IMR-90 (cell line): ENCODE results near the gene RGS12. TPM values are rescaled to one million over a fixed set of nuclear protein-coding genes. Genes with fewer than 3 reads are reported as not detected.

Experiments used
- ATAC-seq: fragments of 200-7000 bp; cut with Tn5 transposase; 2 replicates; pipeline ENCODE4 v1.9.1; 2020; ENCODE audit warnings: low read depth, mild to moderate bottlenecking, moderate library complexity
- BruUV-seq: library from RNA; stranded (reverse); fragments of 400-500 nt; replicated peaks from 2 replicates; lab custom pipeline; 2021; lab: Mats Ljungman, UMichigan
- CTCF ChIA-PET: fragments of 300-600 bp; formaldehyde crosslinking; extraction: SDS; loops from one replicate; lab custom pipeline; 2021; ENCODE audit warnings: antibody characterized with exemption; lab: Yijun Ruan, JAX
- POLR2A ChIA-PET: fragments of 300-600 bp; sonication (Branson Sonifier 250); formaldehyde crosslinking; loops from one replicate; lab custom pipeline; 2022; ENCODE audit warnings: antibody characterized with exemption; ENCODE audit not compliant: unreplicated experiment; lab: Charles Lee
- DNase-seq: peaks from one replicate; pipeline ENCODE4 v3.0.0; 2013
- H2AFZ ChIP-seq: replicated peaks from 2 replicates; pipeline ENCODE3; 2013; ENCODE audit warnings: low read length, mild to moderate bottlenecking; ENCODE audit not compliant: poor library complexity
- H2AK5ac ChIP-seq: 2 replicates; pipeline ENCODE4 v1.6.1; 2013; ENCODE audit warnings: low read depth, low read length, inconsistent platforms
- H2AK9ac ChIP-seq: replicated peaks from 2 replicates; pipeline ENCODE3; 2013; ENCODE audit warnings: mild to moderate bottlenecking, low read depth, low read length, moderate library complexity; ENCODE audit not compliant: poor library complexity
- H2BK120ac ChIP-seq: 2 replicates; pipeline ENCODE4 v1.6.1; 2013; ENCODE audit warnings: low read depth, low read length, inconsistent platforms
- H2BK15ac ChIP-seq: 3 replicates; pipeline ENCODE4 v1.6.1; 2013; ENCODE audit warnings: low read depth, low read length, inconsistent platforms
- H2BK20ac ChIP-seq: 2 replicates; pipeline ENCODE4 v1.6.1; 2013; ENCODE audit warnings: low read depth, mild to moderate bottlenecking, inconsistent platforms, low read length, moderate library complexity
- H2BK5ac ChIP-seq: 2 replicates; pipeline ENCODE4 v1.6.1; 2013; ENCODE audit warnings: mild to moderate bottlenecking, low read depth, low read length, inconsistent platforms; ENCODE audit not compliant: poor library complexity, severe bottlenecking
- H3K14ac ChIP-seq: replicated peaks from 2 replicates; pipeline ENCODE4 v1.6.1; 2013; ENCODE audit warnings: low read depth, low read length, inconsistent platforms
- H3K18ac ChIP-seq: 2 replicates; pipeline ENCODE4 v1.6.1; 2013; ENCODE audit warnings: low read depth, low read length, control low read depth
- H3K23ac ChIP-seq: 2 replicates; pipeline ENCODE4 v1.6.1; 2013; ENCODE audit warnings: low read depth, low read length, inconsistent platforms
- H3K27ac ChIP-seq: 2 replicates; pipeline ENCODE4 v1.5.1; 2013; ENCODE audit warnings: mild to moderate bottlenecking, control low read depth, low read length; ENCODE audit not compliant: insufficient read depth
- H3K27me3 ChIP-seq: 2 replicates; pipeline ENCODE4 v1.6.1; 2013; ENCODE audit warnings: low read length; ENCODE audit not compliant: control insufficient read depth, insufficient read depth
- H3K36me3 ChIP-seq: 2 replicates; pipeline ENCODE4 v1.6.1; 2013; ENCODE audit warnings: low read length, mixed read lengths; ENCODE audit not compliant: control insufficient read depth, insufficient read depth
- H3K4ac ChIP-seq: 2 replicates; pipeline ENCODE4 v1.6.1; 2013; ENCODE audit warnings: low read depth, low read length, inconsistent platforms
- H3K4me1 ChIP-seq: 2 replicates; pipeline ENCODE4 v1.6.1; 2013; ENCODE audit warnings: low read length, mixed read lengths; ENCODE audit not compliant: control insufficient read depth, insufficient read depth
- H3K4me2 ChIP-seq: 2 replicates; pipeline ENCODE4 v1.6.1; 2013; ENCODE audit warnings: low read depth, mild to moderate bottlenecking, control low read depth, low read length, moderate library complexity
- H3K4me3 ChIP-seq: 2 replicates; pipeline ENCODE4 v1.5.1; 2013; ENCODE audit warnings: low read depth, mild to moderate bottlenecking, control low read depth, low read length, moderate library complexity; ENCODE audit not compliant: insufficient read depth
- H3K56ac ChIP-seq: 2 replicates; pipeline ENCODE4 v1.6.1; 2013; ENCODE audit warnings: low read length, inconsistent platforms; ENCODE audit not compliant: insufficient read depth; ENCODE audit errors: extremely low read depth
- H3K79me1 ChIP-seq, 2 experiments: 2 replicates each; pipeline ENCODE4 v1.6.1; 2013; ENCODE audit warnings: low read length in 2 of 2, inconsistent platforms in 1 of 2, low read depth in 1 of 2
- H3K9ac ChIP-seq: 2 replicates; pipeline ENCODE4 v1.6.1; 2013; ENCODE audit warnings: low read depth, low read length, control low read depth
- H3K9me1 ChIP-seq: 2 replicates; pipeline ENCODE4 v1.6.1; 2013; ENCODE audit warnings: low read length, inconsistent platforms; ENCODE audit not compliant: insufficient read depth
- H3K9me3 ChIP-seq: 2 replicates; pipeline ENCODE4 v1.6.1; 2013; ENCODE audit warnings: low read length; ENCODE audit not compliant: control insufficient read depth, insufficient read depth
- H4K20me1 ChIP-seq: 2 replicates; pipeline ENCODE4 v1.6.1; 2013; ENCODE audit warnings: low read length, inconsistent platforms; ENCODE audit not compliant: insufficient read depth
- H4K5ac ChIP-seq: 2 replicates; pipeline ENCODE4 v1.6.1; 2013; ENCODE audit warnings: mild to moderate bottlenecking, low read depth, low read length, control low read depth
- H4K8ac ChIP-seq, 2 experiments: 2 replicates each; pipeline ENCODE4 v1.6.1; 2013; ENCODE audit warnings: low read depth in 2 of 2, low read length in 2 of 2, control low read depth in 1 of 2, inconsistent platforms in 1 of 2
- H4K91ac ChIP-seq: 2 replicates; pipeline ENCODE4 v1.6.1; 2013; ENCODE audit warnings: low read depth, low read length, inconsistent platforms; ENCODE audit not compliant: insufficient read depth
- WGBS, 2 experiments: methylation state at CpG; one replicate each; pipeline versions ENCODE4 v1.1.5 to v1.1.7; 2013; ENCODE audit warnings: missing lambda C conversion rate in 2 of 2; ENCODE audit not compliant: insufficient read length in 1 of 2; ENCODE audit errors: extremely low coverage in 2 of 2; 5-methylcytosine and 5-hydroxymethylcytosine counted together
- dilution Hi-C: fragments of 300-500 bp; cut with HindIII; formaldehyde crosslinking; loops from one replicate; pipeline ENCODE4 v1.14.3; 2018; ENCODE audit warnings: low sequenced_read_pairs; ENCODE audit not compliant: unreplicated experiment
- in situ Hi-C: fragments of 300-500 bp; cut with MboI; formaldehyde crosslinking; loops from 3 replicates; pipeline ENCODE4 v1.14.3; 2019; ENCODE audit warnings: low sequenced_read_pairs, inconsistent platforms, mixed read lengths
- intact Hi-C: fragments of 100-400 bp; cut with micrococcal nuclease; formaldehyde crosslinking; loops from 2 replicates; pipeline ENCODE4 v1.10.0; 2022
- polyA plus RNA-seq, 3 experiments: library from polyadenylated mRNA; depleted of rRNA; stranded (reverse); fragments of >200 nt; gene quantifications; 2 replicates each; pipeline ENCODE4 v1.2.3, GENCODE V29; 2012; ENCODE audit warnings: low replicate concordance in 1 of 3
- total RNA-seq: library from RNA; depleted of rRNA; stranded (reverse); fragments of >200 nt; gene quantifications from 2 replicates; pipeline ENCODE4 v1.2.3, GENCODE V29; 2012
- TF ChIP-seq, protein P1 (sequence below): fragments of 150-350 bp; IDR thresholded peaks from 2 replicates; pipeline ENCODE4 v1.6.1; 2017; ENCODE audit warnings: mild to moderate bottlenecking, antibody characterized with exemption, low read length, low read depth

RGS12 gene
- total and polyA plus RNA-seq, 2 of the 4 experiments (the other 2 are of a cell fraction): 11.8 to 12.0 TPM

DNA sequence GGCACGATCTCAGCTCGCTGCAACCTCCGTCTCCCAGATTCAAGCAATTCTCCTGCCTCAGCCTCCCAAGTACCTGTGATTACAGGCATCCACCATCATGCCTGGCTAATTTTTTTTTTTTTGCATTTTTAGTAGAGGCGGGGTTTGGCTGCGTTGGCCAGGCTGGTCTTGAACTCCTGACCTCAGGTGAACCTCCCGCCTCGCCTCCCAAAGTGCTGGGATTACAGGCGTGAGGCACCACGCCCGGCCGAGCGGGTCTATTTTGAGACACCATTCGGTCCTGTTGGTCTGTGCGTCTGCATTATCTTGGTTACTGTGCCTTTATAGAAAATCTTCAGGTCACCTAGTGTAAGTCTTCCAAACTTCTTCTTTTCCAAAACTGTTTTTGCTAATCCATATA lies 21.7 kb upstream of the RGS12 start:
- Histone ChIP-seq H3K27me3 (peaks cover 11% of the 10 kb centered on the region), H3K9me3 (no peaks in the 10 kb centered on the region), H3K14ac (no peak overlapping the region), H4K91ac (no peak overlapping the region), H3K79me1 (no peaks in the 10 kb centered on the region), H3K4me1 (no peaks in the 10 kb centered on the region), H2AK5ac (no peak overlapping the region), H2BK20ac (no peak overlapping the region), H3K9ac (no peak overlapping the region), H2BK120ac (no peak overlapping the region), H4K5ac (no peak overlapping the region), H3K27ac (no peak overlapping the region), H3K4me2 (no peak overlapping the region), H4K20me1 (no peaks in the 10 kb centered on the region), H3K56ac (no peak overlapping the region), H2AFZ (no peak overlapping the region), H3K4ac (no peak overlapping the region), H2AK9ac (no peak overlapping the region), H3K18ac (no peak overlapping the region), H4K8ac (no peak overlapping the region), H3K23ac (no peak overlapping the region), H3K36me3 (no peaks in the 10 kb centered on the region), H2BK15ac (no peak overlapping the region), H3K9me1 (no peaks in the 10 kb centered on the region), H2BK5ac (no peak overlapping the region), H3K4me3 (no peak overlapping the region)
- BruUV-seq: no TSS peak
- ChIA-PET POLR2A (no interaction called here), CTCF (interaction anchor here (0.6 kb wide), 1 partner anchor 993 kb away, joined by 3 read pairs; no protein-coding TSS in a partner anchor)
- dilution Hi-C loops (no loop called here), intact Hi-C loops (no loop called here), in situ Hi-C loops (no loop called here)
- DNase-seq: no peak
- TF ChIP-seq, protein P1, sequence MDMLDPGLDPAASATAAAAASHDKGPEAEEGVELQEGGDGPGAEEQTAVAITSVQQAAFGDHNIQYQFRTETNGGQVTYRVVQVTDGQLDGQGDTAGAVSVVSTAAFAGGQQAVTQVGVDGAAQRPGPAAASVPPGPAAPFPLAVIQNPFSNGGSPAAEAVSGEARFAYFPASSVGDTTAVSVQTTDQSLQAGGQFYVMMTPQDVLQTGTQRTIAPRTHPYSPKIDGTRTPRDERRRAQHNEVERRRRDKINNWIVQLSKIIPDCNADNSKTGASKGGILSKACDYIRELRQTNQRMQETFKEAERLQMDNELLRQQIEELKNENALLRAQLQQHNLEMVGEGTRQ: no peak
- ATAC-seq: no peak
- WGBS, 2 experiments: no CpG with 5 or more reads among the region's 14 CpGs
